SK-N-MC (cell line): ENCODE data around the gene TBC1D1.

ENCODE experiments used
- EZH2 ChIP-seq: fragments of 200-600 bp; sonication (generic); IDR thresholded peaks from one replicate; pipeline ENCODE4 v1.6.1; 2017; ENCODE audit warnings: antibody characterized with exemption
- FOXP2 ChIP-seq: optimal IDR thresholded peaks from 2 replicates; pipeline ENCODE3; 2011; ENCODE audit warnings: mild to moderate bottlenecking, moderate library complexity; ENCODE audit not compliant: insufficient read depth; ENCODE audit errors: extremely low read length, control extremely low read depth
- POLR2AphosphoS5 ChIP-seq: IDR thresholded peaks from 2 replicates; pipeline ENCODE4 v1.6.1; 2012; ENCODE audit warnings: mild to moderate bottlenecking, low read depth, low read length, borderline replicate concordance

DNA sequence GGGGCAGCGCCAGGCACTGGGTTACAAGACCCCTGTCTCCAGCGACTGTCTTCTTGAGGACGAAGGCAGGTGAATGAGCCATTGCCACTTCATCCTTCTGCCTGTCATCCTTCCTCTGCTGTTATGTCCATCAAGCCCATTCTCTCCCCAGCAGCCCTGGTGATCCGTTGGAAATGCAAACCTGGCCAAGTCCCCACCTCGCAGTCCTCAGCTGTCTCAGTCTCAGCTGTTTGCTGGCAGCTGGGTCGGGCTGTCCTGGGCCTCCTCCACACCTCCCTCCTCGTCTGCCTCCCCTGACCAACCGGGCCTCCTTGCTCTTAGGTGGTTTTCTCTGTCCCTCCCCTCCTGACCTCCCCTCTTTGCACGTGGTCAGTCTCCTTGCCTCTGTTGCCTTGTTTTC lies 107.3 kb downstream of the TBC1D1 start:
- TF ChIP-seq EZH2, result no peak
- TF ChIP-seq POLR2AphosphoS5, result no peak
- TF ChIP-seq FOXP2, result no peak
